ENCODE results near the gene TTC19.
A peak's percentile ranks its signal among the peaks of the same experiment; 100 is the strongest.

The TTC19 gene

GRCh38 chr17:15998031-15998562 lies 1.5 kb upstream of the TTC19 start:
- no peak overlapping the region for H2BK120ac ChIP-seq (ENCODE audit: low read depth, low read length)
- no peak overlapping the region for H2BK12ac ChIP-seq (ENCODE audit: low read length)
- no peaks in the 10 kb centered on the region for H3K27me3 ChIP-seq (ENCODE audit: control insufficient read depth in 3 of 3, insufficient read depth in 3 of 3, low read depth in 1 of 3, low read length in 3 of 3)
- peaks cover 5% of the 10 kb centered on the region in 2 donors for H3K4me1 ChIP-seq (ENCODE audit: control insufficient read depth in 2 of 2, insufficient read depth in 1 of 2, low read depth in 1 of 2, low read length in 2 of 2)
- no peak overlapping the region for H3K4me2 ChIP-seq (ENCODE audit: insufficient read depth, low read length, poor library complexity, severe bottlenecking)
- no peak overlapping the region for H2AK5ac ChIP-seq (ENCODE audit: low read depth, low read length)
- H3K4me3 ChIP-seq (ENCODE audit: low read length in 2 of 2): no peak overlapping the region
- WGBS, 2 donors (ENCODE audit: extremely low coverage in 2 of 2, insufficient read length in 2 of 2, insufficient replicate concordance in 1 of 2): no CpG with 5 or more reads among the region's 4 CpGs
- no peak overlapping the region for H2BK15ac ChIP-seq (ENCODE audit: low read length)
- no peak overlapping the region for H3K18ac ChIP-seq (ENCODE audit: low read length)
- H3K27ac ChIP-seq (replicated peaks; ENCODE audit: low read length): no peak overlapping the region
- H3K36me3 ChIP-seq (replicated peaks in 1 of 2; ENCODE audit: control insufficient read depth in 2 of 2, insufficient read depth in 2 of 2, low read length in 2 of 2): peaks cover 9 to 45% of the 10 kb centered on the region in 2 donors
- no peak overlapping the region for H3K9ac ChIP-seq (ENCODE audit: low read depth, low read length, poor library complexity)
- no peak overlapping the region for H3K23ac ChIP-seq (ENCODE audit: low read depth, low read length, poor library complexity)
- no peak overlapping the region for H3K4ac ChIP-seq (ENCODE audit: low read length)
- no peak overlapping the region for H4K8ac ChIP-seq (ENCODE audit: low read depth, low read length)
- no peak overlapping the region for H2AFZ ChIP-seq (ENCODE audit: low read length)
- H3K14ac ChIP-seq (ENCODE audit: low read length): no peak overlapping the region
- no peak overlapping the region for H4K91ac ChIP-seq (ENCODE audit: low read depth, low read length, poor library complexity)
- no peaks in the 10 kb centered on the region for H3K79me1 ChIP-seq (ENCODE audit: low read depth, low read length)
- no peak for DNase-seq (ENCODE audit: low spot score)
- no peak overlapping the region for H2BK5ac ChIP-seq (ENCODE audit: low read length)
- H3K9me3 ChIP-seq (replicated peaks in 1 of 2; ENCODE audit: control insufficient read depth in 2 of 2, insufficient read depth in 1 of 2, low read depth in 1 of 2, low read length in 2 of 2): peaks cover 4 to 21% of the 10 kb centered on the region in 2 donors

- Histone ChIP-seq H3K79me1 (ENCODE audit: low read depth, low read length) (no peaks in the 10 kb centered on the region), H4K91ac (ENCODE audit: low read depth, low read length, poor library complexity) (no peak overlapping the region), H2BK12ac (ENCODE audit: low read length) (no peak overlapping the region), H3K4me1 (ENCODE audit: control insufficient read depth in 2 of 2, insufficient read depth in 1 of 2, low read depth in 1 of 2, low read length in 2 of 2) (peaks cover 5% of the 10 kb centered on the region in 2 donors), H3K14ac (ENCODE audit: low read length) (no peak overlapping the region), H3K36me3 (replicated peaks in 1 of 2; ENCODE audit: control insufficient read depth in 2 of 2, insufficient read depth in 2 of 2, low read length in 2 of 2) (peaks cover 20 to 50% of the 10 kb centered on the region in 2 donors), H3K4me2 (ENCODE audit: insufficient read depth, low read length, poor library complexity, severe bottlenecking) (peak overlapping the region; percentile 58), H2BK15ac (ENCODE audit: low read length) (no peak overlapping the region), H2AFZ (ENCODE audit: low read length) (peak overlapping the region; percentile 96), H3K4ac (ENCODE audit: low read length) (no peak overlapping the region), H3K4me3 (ENCODE audit: low read length in 2 of 2) (peak overlapping the region; percentile 85 to 95), H2BK120ac (ENCODE audit: low read depth, low read length) (no peak overlapping the region), H4K8ac (ENCODE audit: low read depth, low read length) (peak overlapping the region; percentile 21), H2BK5ac (ENCODE audit: low read length) (peak overlapping the region; percentile 78), H2AK5ac (ENCODE audit: low read depth, low read length) (peak overlapping the region; percentile 3), H3K23ac (ENCODE audit: low read depth, low read length, poor library complexity) (peak overlapping the region; percentile 99), H3K9me3 (replicated peaks in 1 of 2; ENCODE audit: control insufficient read depth in 2 of 2, insufficient read depth in 1 of 2, low read depth in 1 of 2, low read length in 2 of 2) (peaks cover 4 to 21% of the 10 kb centered on the region in 2 donors), H3K9ac (ENCODE audit: low read depth, low read length, poor library complexity) (peak overlapping the region; percentile 97), H3K27me3 (ENCODE audit: control insufficient read depth in 3 of 3, insufficient read depth in 3 of 3, low read depth in 1 of 3, low read length in 3 of 3) (no peaks in the 10 kb centered on the region), H3K27ac (replicated peaks; ENCODE audit: low read length) (peak overlapping the region; percentile 96), H3K18ac (ENCODE audit: low read length) (peak overlapping the region; percentile 97)
- no peak for DNase-seq (ENCODE audit: low spot score)
- WGBS, 2 donors (ENCODE audit: extremely low coverage in 2 of 2, insufficient read length in 2 of 2, insufficient replicate concordance in 1 of 2): no CpG with 5 or more reads among the region's 64 CpGs
These were observed 577 bp downstream of the TTC19 start for GRCh38 chr17:15999974-16000827.

DNA sequence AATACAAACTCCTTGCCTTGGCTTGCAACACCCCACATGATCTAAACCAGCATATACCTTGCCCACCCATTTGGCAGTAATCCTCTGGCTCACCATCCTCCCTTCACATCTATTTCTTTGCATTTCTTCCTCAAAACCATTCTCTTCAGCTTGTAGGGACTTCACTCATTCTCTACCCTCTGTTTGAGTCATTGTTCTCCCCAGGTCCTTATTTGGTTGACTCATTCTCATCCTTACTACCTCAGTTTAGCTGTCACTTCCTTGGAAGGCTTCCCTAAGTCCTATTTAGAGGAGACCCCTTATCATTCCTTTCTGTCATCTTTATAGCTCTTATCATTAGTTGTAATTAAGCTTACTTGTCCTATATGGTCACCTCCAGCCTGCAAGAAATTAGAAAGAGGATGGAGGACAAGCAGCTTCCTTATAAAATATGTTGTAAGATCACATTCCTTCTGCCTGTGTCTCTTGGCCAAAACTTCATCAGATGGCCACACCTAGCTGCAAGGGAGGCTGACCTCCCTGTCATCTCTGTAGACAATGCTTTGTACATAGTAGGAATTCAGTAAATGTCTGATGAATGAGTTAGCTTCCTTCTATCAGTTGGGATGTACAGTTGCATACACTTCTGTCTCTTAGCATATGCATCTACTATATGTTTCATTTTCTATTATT lies 1.7 kb downstream of the TTC19 start:
- Histone ChIP-seq H3K4me3 (ENCODE audit: low read length in 2 of 2) (peak overlapping the region in 1 of 2 donors; percentile 85), H3K4me2 (ENCODE audit: insufficient read depth, low read length, poor library complexity, severe bottlenecking) (no peak overlapping the region), H3K27me3 (ENCODE audit: control insufficient read depth in 3 of 3, insufficient read depth in 3 of 3, low read depth in 1 of 3, low read length in 3 of 3) (no peaks in the 10 kb centered on the region), H3K79me1 (ENCODE audit: low read depth, low read length) (no peaks in the 10 kb centered on the region), H2BK5ac (ENCODE audit: low read length) (no peak overlapping the region), H2BK120ac (ENCODE audit: low read depth, low read length) (no peak overlapping the region), H3K27ac (replicated peaks; ENCODE audit: low read length) (no peak overlapping the region), H3K23ac (ENCODE audit: low read depth, low read length, poor library complexity) (no peak overlapping the region), H4K8ac (ENCODE audit: low read depth, low read length) (no peak overlapping the region), H3K18ac (ENCODE audit: low read length) (no peak overlapping the region), H3K4ac (ENCODE audit: low read length) (no peak overlapping the region), H3K36me3 (replicated peaks in 1 of 2; ENCODE audit: control insufficient read depth in 2 of 2, insufficient read depth in 2 of 2, low read length in 2 of 2) (peaks cover 24 to 60% of the 10 kb centered on the region in 2 donors), H2AK5ac (ENCODE audit: low read depth, low read length) (no peak overlapping the region), H2AFZ (ENCODE audit: low read length) (no peak overlapping the region), H2BK12ac (ENCODE audit: low read length) (no peak overlapping the region), H3K9me3 (replicated peaks in 1 of 2; ENCODE audit: control insufficient read depth in 2 of 2, insufficient read depth in 1 of 2, low read depth in 1 of 2, low read length in 2 of 2) (peaks cover 4 to 21% of the 10 kb centered on the region in 2 donors), H3K14ac (ENCODE audit: low read length) (no peak overlapping the region), H3K4me1 (ENCODE audit: control insufficient read depth in 2 of 2, insufficient read depth in 1 of 2, low read depth in 1 of 2, low read length in 2 of 2) (peaks cover 5% of the 10 kb centered on the region in 2 donors), H3K9ac (ENCODE audit: low read depth, low read length, poor library complexity) (no peak overlapping the region), H4K91ac (ENCODE audit: low read depth, low read length, poor library complexity) (no peak overlapping the region), H2BK15ac (ENCODE audit: low read length) (no peak overlapping the region)
- no peak for DNase-seq (ENCODE audit: low spot score)

- no peak overlapping the region for H3K18ac ChIP-seq (ENCODE audit: low read length)
- H3K4me3 ChIP-seq (ENCODE audit: low read length in 2 of 2): no peak overlapping the region
- no peak for DNase-seq (ENCODE audit: low spot score)
- no peak overlapping the region for H2AK5ac ChIP-seq (ENCODE audit: low read depth, low read length)
- H3K9me3 ChIP-seq (replicated peaks in 1 of 2; ENCODE audit: control insufficient read depth in 2 of 2, insufficient read depth in 1 of 2, low read depth in 1 of 2, low read length in 2 of 2): peaks cover 4 to 21% of the 10 kb centered on the region in 2 donors
- no peak overlapping the region for H2AFZ ChIP-seq (ENCODE audit: low read length)
- H4K91ac ChIP-seq (ENCODE audit: low read depth, low read length, poor library complexity): no peak overlapping the region
- no CpG with 5 or more reads among the region's 2 CpGs for WGBS, 2 donors (ENCODE audit: extremely low coverage in 2 of 2, insufficient read length in 2 of 2, insufficient replicate concordance in 1 of 2)
- H3K4me2 ChIP-seq (ENCODE audit: insufficient read depth, low read length, poor library complexity, severe bottlenecking): no peak overlapping the region
- no peak overlapping the region for H3K9ac ChIP-seq (ENCODE audit: low read depth, low read length, poor library complexity)
- H2BK15ac ChIP-seq (ENCODE audit: low read length): no peak overlapping the region
- no peaks in the 10 kb centered on the region for H3K79me1 ChIP-seq (ENCODE audit: low read depth, low read length)
- H3K27me3 ChIP-seq (ENCODE audit: control insufficient read depth in 3 of 3, insufficient read depth in 3 of 3, low read depth in 1 of 3, low read length in 3 of 3): no peaks in the 10 kb centered on the region
- H4K8ac ChIP-seq (ENCODE audit: low read depth, low read length): no peak overlapping the region
- H3K27ac ChIP-seq (replicated peaks; ENCODE audit: low read length): no peak overlapping the region
- no peak overlapping the region for H2BK5ac ChIP-seq (ENCODE audit: low read length)
- peaks cover 24 to 69% of the 10 kb centered on the region in 2 donors for H3K36me3 ChIP-seq (replicated peaks in 1 of 2; ENCODE audit: control insufficient read depth in 2 of 2, insufficient read depth in 2 of 2, low read length in 2 of 2)
- peaks cover 5% of the 10 kb centered on the region in 2 donors for H3K4me1 ChIP-seq (ENCODE audit: control insufficient read depth in 2 of 2, insufficient read depth in 1 of 2, low read depth in 1 of 2, low read length in 2 of 2)
- no peak overlapping the region for H3K4ac ChIP-seq (ENCODE audit: low read length)
- no peak overlapping the region for H2BK12ac ChIP-seq (ENCODE audit: low read length)
- no peak overlapping the region for H2BK120ac ChIP-seq (ENCODE audit: low read depth, low read length)
- no peak overlapping the region for H3K14ac ChIP-seq (ENCODE audit: low read length)
- no peak overlapping the region for H3K23ac ChIP-seq (ENCODE audit: low read depth, low read length, poor library complexity)
These were observed 3.2 kb downstream of the TTC19 start for GRCh38 chr17:16002708-16003260.

Measured in neuronal stem cell (in vitro differentiated cells).